Measurements from ENCODE around the gene NDFIP1. TPM values are rescaled to one million over a fixed set of nuclear protein-coding genes. Genes with fewer than 3 reads are reported as not detected.

NDFIP1 gene
- polyA plus RNA-seq, 1 donor (not counting 4 experiments of a cell fraction or from before 2014, with no cell fraction given), result 38.2 TPM

GRCh38 chr5:142107036-142107735, 1.4 kb upstream of the NDFIP1 start:
- dilution Hi-C loops (cut with MboI; ENCODE audit: extremely low pct_ligation_motif_present, low sequenced_read_pairs), result no loop called here
- Histone ChIP-seq H3K4me1 (ENCODE audit: control insufficient read depth, extremely low read depth, insufficient read depth, low read length) (peaks cover 11% of the 10 kb centered on the region), H3K27me3 (ENCODE audit: control insufficient read depth, extremely low read depth, insufficient read depth, low read length) (no peaks in the 10 kb centered on the region), H2AFZ (ENCODE audit: control insufficient read depth, low read length) (no peak overlapping the region), H3K36me3 (ENCODE audit: control insufficient read depth in 2 of 2, extremely low read depth in 1 of 2, insufficient read depth in 2 of 2, low read length in 2 of 2) (no peaks in the 10 kb centered on the region), H4K20me1 (ENCODE audit: control insufficient read depth, extremely low read depth, insufficient read depth, low read length) (no peaks in the 10 kb centered on the region), H3K4me3 (ENCODE audit: control insufficient read depth in 2 of 3, extremely low read depth in 1 of 3, insufficient read depth in 2 of 3, low read depth in 1 of 3, low read length in 3 of 3) (no peak overlapping the region), H3K79me2 (ENCODE audit: control insufficient read depth, insufficient read depth, low read length) (peaks cover 31% of the 10 kb centered on the region), H3K9ac (ENCODE audit: control insufficient read depth, extremely low read depth, insufficient read depth, low read length) (no peak overlapping the region), H3K4me2 (ENCODE audit: control insufficient read depth, extremely low read depth, insufficient read depth, low read depth, low read length) (no peak overlapping the region), H3K27ac (ENCODE audit: control insufficient read depth, insufficient read depth, low read length) (no peak overlapping the region), H3K9me3 (ENCODE audit: control insufficient read depth, low read depth, low read length) (no peaks in the 10 kb centered on the region), H3K9me1 (ENCODE audit: control insufficient read depth, extremely low read depth, insufficient read depth, low read length) (no peaks in the 10 kb centered on the region)
- DNase-seq (ENCODE audit: low read depth, low spot score) (no peak), FAIRE-seq (no peak)
- no peak for TF ChIP-seq CTCF (optimal IDR thresholded peaks at IDR 0.05 in 1 of 3, IDR thresholded peaks at IDR 0.05 in 1 of 3, conservative IDR thresholded peaks at IDR 0.05 in 1 of 3; ENCODE audit: extremely low read depth in 1 of 3, insufficient read depth in 2 of 3, low read length in 3 of 3)
- no peak for TF ChIP-seq EZH2 (IDR thresholded peaks at IDR 0.05; ENCODE audit: low read length)

GRCh38 chr5:142107736-142108431, 695 bp upstream of the NDFIP1 start:
- H2AFZ ChIP-seq (ENCODE audit: control insufficient read depth, low read length), result peak overlapping the region; percentile 96
- peak overlapping the region in 2 of 3 experiments; percentile 94 to 99 for H3K4me3 ChIP-seq (ENCODE audit: control insufficient read depth in 2 of 3, extremely low read depth in 1 of 3, insufficient read depth in 2 of 3, low read depth in 1 of 3, low read length in 3 of 3)
- peaks cover 11% of the 10 kb centered on the region for H3K4me1 ChIP-seq (ENCODE audit: control insufficient read depth, extremely low read depth, insufficient read depth, low read length)
- TF ChIP-seq EZH2 (IDR thresholded peaks at IDR 0.05; ENCODE audit: low read length), result no peak
- TF ChIP-seq CTCF (optimal IDR thresholded peaks at IDR 0.05 in 1 of 3, IDR thresholded peaks at IDR 0.05 in 1 of 3, conservative IDR thresholded peaks at IDR 0.05 in 1 of 3; ENCODE audit: extremely low read depth in 1 of 3, insufficient read depth in 2 of 3, low read length in 3 of 3), result no peak
- no peak for FAIRE-seq
- peak overlapping the region; percentile 79 for H3K4me2 ChIP-seq (ENCODE audit: control insufficient read depth, extremely low read depth, insufficient read depth, low read depth, low read length)
- H3K36me3 ChIP-seq (ENCODE audit: control insufficient read depth in 2 of 2, extremely low read depth in 1 of 2, insufficient read depth in 2 of 2, low read length in 2 of 2), result no peaks in the 10 kb centered on the region
- no peak for DNase-seq (ENCODE audit: low read depth, low spot score)
- no peaks in the 10 kb centered on the region for H3K9me3 ChIP-seq (ENCODE audit: control insufficient read depth, low read depth, low read length)
- H3K27me3 ChIP-seq (ENCODE audit: control insufficient read depth, extremely low read depth, insufficient read depth, low read length), result no peaks in the 10 kb centered on the region
- dilution Hi-C loops (cut with MboI; ENCODE audit: extremely low pct_ligation_motif_present, low sequenced_read_pairs), result no loop called here
- H4K20me1 ChIP-seq (ENCODE audit: control insufficient read depth, extremely low read depth, insufficient read depth, low read length), result no peaks in the 10 kb centered on the region
- peaks cover 38% of the 10 kb centered on the region for H3K79me2 ChIP-seq (ENCODE audit: control insufficient read depth, insufficient read depth, low read length)
- no peaks in the 10 kb centered on the region for H3K9me1 ChIP-seq (ENCODE audit: control insufficient read depth, extremely low read depth, insufficient read depth, low read length)
- H3K9ac ChIP-seq (ENCODE audit: control insufficient read depth, extremely low read depth, insufficient read depth, low read length), result peak overlapping the region; percentile 95
- peak overlapping the region; percentile 91 for H3K27ac ChIP-seq (ENCODE audit: control insufficient read depth, insufficient read depth, low read length)
